Measurements from ENCODE around the gene TGFA.

TGFA gene

GRCh38 chr2:70509565-70509964, 44.1 kb downstream of the TGFA start:
- FAIRE-seq (no peak), DNase-seq (ENCODE audit: insufficient read length, low spot score) (no peak)
- TF ChIP-seq, protein P1, sequence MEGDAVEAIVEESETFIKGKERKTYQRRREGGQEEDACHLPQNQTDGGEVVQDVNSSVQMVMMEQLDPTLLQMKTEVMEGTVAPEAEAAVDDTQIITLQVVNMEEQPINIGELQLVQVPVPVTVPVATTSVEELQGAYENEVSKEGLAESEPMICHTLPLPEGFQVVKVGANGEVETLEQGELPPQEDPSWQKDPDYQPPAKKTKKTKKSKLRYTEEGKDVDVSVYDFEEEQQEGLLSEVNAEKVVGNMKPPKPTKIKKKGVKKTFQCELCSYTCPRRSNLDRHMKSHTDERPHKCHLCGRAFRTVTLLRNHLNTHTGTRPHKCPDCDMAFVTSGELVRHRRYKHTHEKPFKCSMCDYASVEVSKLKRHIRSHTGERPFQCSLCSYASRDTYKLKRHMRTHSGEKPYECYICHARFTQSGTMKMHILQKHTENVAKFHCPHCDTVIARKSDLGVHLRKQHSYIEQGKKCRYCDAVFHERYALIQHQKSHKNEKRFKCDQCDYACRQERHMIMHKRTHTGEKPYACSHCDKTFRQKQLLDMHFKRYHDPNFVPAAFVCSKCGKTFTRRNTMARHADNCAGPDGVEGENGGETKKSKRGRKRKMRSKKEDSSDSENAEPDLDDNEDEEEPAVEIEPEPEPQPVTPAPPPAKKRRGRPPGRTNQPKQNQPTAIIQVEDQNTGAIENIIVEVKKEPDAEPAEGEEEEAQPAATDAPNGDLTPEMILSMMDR (IDR thresholded peaks at IDR 0.05; ENCODE audit: insufficient read depth, missing control alignments), result no peak

DNA sequence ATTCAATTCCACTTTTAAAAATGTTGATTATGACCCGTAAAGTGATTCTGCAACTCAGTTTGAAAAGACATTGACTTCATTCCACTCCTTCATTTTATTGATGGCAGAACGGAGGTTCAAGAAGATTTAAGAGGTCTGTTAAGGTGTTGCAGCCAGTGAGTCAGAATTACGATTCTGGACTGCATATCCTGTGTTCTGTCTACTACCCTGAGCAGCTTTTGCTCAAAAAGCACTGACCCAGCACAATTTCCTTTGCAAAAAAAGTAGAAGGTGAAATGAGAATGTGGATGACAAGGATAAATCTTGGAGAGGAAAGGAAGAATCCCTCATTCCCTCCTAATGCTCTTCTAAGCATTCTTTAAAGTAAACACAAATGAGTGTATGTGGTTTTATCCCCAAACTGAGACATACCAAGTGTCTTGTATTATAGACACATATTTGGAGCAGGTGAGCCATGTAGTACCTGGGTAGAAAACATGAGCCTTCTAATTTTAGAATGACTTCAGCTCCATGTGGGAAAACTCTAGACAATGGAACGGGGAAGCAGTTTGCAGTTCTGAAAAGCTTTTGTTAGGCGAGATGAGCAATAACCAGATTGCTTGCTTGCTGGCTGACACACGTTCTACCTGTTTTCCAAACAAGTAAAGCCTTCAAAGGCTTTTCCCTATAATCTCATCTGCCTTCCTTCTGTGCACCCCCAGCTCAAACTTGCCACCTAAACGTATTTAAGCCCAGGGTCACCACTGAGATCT, 44.7 kb downstream of the TGFA start:
- DNase-seq (ENCODE audit: insufficient read length, low spot score) (no peak), FAIRE-seq (no peak)
- TF ChIP-seq, protein P1 (IDR thresholded peaks at IDR 0.05; ENCODE audit: insufficient read depth, missing control alignments), result no peak

GRCh38 chr2:70505613-70506391, 47.8 kb downstream of the TGFA start:
- DNase-seq (ENCODE audit: insufficient read length, low spot score) (no peak), FAIRE-seq (no peak)
- TF ChIP-seq, protein P1 (IDR thresholded peaks at IDR 0.05; ENCODE audit: insufficient read depth, missing control alignments), result no peak

- TF ChIP-seq, protein P1 (IDR thresholded peaks at IDR 0.05; ENCODE audit: insufficient read depth, missing control alignments), result no peak
- DNase-seq (ENCODE audit: insufficient read length, low spot score) (no peak), FAIRE-seq (no peak)
Observed at GRCh38 chr2:70504750-70505149, 48.9 kb downstream of the TGFA start.

- TF ChIP-seq, protein P1 (IDR thresholded peaks at IDR 0.05; ENCODE audit: insufficient read depth, missing control alignments), result no peak
- no peak for DNase-seq (ENCODE audit: insufficient read length, low spot score)
Observed at GRCh38 chr2:70503896-70504295, 49.7 kb downstream of the TGFA start.

GRCh38 chr2:70501728-70502127, 51.9 kb downstream of the TGFA start:
- no peak for FAIRE-seq
- TF ChIP-seq, protein P1 (IDR thresholded peaks at IDR 0.05; ENCODE audit: insufficient read depth, missing control alignments), result no peak
- DNase-seq (ENCODE audit: insufficient read length, low spot score), result no peak

More at GRCh38 chr2:70503896-70504295, 49.7 kb downstream of the TGFA start:
- no peak for FAIRE-seq

DNA sequence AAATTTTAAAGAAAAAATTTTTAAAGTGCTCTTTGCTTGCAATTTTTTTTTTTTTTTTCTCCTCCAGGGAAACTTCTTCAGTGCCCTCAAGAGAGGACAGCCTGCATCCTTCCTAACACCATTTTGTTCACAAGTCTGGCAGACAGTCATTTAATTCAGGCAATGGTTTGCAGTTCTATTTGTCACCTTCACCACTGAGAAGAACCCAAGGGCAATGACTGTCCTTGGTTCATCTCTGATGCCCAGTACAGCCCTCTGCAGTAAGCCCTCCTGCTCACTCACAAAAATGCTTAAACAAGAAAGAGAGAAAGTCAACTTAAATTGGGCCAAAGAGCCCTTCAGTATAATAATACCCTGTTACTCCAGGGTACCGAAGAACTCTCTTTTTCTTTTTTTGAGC, 52.4 kb downstream of the TGFA start:
- TF ChIP-seq, protein P1 (IDR thresholded peaks at IDR 0.05; ENCODE audit: insufficient read depth, missing control alignments), result no peak
- no peak for DNase-seq (ENCODE audit: insufficient read length, low spot score)
- no peak for FAIRE-seq

Data from D721Med (cell line).